ENCODE data around the gene CYP4Z1.

CYP4Z1 gene, protein sequence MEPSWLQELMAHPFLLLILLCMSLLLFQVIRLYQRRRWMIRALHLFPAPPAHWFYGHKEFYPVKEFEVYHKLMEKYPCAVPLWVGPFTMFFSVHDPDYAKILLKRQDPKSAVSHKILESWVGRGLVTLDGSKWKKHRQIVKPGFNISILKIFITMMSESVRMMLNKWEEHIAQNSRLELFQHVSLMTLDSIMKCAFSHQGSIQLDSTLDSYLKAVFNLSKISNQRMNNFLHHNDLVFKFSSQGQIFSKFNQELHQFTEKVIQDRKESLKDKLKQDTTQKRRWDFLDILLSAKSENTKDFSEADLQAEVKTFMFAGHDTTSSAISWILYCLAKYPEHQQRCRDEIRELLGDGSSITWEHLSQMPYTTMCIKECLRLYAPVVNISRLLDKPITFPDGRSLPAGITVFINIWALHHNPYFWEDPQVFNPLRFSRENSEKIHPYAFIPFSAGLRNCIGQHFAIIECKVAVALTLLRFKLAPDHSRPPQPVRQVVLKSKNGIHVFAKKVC

DNA sequence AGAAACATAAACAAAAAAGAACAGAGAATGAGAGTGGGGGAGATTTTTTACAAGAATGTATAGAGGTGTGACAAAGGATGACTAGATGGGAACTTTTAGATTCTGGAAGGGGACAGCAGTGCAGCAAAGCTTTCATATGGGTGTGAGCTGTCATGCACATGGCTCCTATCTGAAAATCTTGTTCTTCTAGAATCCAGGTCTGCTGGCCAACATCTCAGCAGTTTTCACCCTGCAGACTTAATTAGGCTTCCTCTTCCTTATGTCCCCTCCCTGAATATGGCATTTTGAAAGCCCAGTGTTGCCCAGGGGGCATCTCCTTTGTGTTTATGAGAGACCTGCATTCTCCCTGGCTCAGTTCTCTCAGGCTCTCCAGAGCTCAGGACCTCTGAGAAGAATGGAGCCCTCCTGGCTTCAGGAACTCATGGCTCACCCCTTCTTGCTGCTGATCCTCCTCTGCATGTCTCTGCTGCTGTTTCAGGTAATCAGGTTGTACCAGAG lies at the start of gene CYP4Z1:
TSS of gene CYP4Z1 (plus strand) at position 135 of the 498 bp plus-strand sequence. CDS start at position 395, 260 bp downstream.
- TF ChIP-seq, protein P1, sequence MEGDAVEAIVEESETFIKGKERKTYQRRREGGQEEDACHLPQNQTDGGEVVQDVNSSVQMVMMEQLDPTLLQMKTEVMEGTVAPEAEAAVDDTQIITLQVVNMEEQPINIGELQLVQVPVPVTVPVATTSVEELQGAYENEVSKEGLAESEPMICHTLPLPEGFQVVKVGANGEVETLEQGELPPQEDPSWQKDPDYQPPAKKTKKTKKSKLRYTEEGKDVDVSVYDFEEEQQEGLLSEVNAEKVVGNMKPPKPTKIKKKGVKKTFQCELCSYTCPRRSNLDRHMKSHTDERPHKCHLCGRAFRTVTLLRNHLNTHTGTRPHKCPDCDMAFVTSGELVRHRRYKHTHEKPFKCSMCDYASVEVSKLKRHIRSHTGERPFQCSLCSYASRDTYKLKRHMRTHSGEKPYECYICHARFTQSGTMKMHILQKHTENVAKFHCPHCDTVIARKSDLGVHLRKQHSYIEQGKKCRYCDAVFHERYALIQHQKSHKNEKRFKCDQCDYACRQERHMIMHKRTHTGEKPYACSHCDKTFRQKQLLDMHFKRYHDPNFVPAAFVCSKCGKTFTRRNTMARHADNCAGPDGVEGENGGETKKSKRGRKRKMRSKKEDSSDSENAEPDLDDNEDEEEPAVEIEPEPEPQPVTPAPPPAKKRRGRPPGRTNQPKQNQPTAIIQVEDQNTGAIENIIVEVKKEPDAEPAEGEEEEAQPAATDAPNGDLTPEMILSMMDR (conservative IDR thresholded peaks at IDR 0.05; ENCODE audit: control insufficient read depth, insufficient read depth, low read depth, low read length): no peak
- no peak within 1 kb of the TSS for H3K4me3 ChIP-seq (ENCODE audit: control insufficient read depth, low read depth, low read length)
- no peak for DNase-seq (ENCODE audit: low read depth)

DNA sequence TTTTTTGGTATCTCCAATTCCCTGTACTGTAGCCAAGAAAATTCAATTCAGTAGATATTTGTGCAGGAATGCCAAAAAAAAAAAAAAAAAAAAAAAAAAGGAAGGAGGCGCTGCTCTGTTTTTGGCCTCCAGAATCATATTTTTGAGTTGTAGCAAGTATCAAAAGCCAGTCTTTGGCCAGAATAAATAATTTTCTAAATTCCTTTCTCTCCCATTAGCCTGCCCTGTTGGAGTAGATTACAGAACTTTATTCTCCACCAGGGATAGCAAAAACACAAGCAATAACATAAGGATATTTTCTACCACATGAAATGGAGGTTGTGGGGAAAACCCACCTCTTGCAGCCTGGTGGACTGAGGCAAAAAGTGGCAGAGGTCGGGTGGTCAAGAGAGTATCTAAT lies 46.0 kb upstream of the CYP4Z1 start:
- no peak overlapping the region for H3K4me3 ChIP-seq (ENCODE audit: control insufficient read depth, low read depth, low read length)
- TF ChIP-seq, protein P1 (conservative IDR thresholded peaks at IDR 0.05; ENCODE audit: control insufficient read depth, insufficient read depth, low read depth, low read length): no peak
- no peak for DNase-seq (ENCODE audit: low read depth)

DNA sequence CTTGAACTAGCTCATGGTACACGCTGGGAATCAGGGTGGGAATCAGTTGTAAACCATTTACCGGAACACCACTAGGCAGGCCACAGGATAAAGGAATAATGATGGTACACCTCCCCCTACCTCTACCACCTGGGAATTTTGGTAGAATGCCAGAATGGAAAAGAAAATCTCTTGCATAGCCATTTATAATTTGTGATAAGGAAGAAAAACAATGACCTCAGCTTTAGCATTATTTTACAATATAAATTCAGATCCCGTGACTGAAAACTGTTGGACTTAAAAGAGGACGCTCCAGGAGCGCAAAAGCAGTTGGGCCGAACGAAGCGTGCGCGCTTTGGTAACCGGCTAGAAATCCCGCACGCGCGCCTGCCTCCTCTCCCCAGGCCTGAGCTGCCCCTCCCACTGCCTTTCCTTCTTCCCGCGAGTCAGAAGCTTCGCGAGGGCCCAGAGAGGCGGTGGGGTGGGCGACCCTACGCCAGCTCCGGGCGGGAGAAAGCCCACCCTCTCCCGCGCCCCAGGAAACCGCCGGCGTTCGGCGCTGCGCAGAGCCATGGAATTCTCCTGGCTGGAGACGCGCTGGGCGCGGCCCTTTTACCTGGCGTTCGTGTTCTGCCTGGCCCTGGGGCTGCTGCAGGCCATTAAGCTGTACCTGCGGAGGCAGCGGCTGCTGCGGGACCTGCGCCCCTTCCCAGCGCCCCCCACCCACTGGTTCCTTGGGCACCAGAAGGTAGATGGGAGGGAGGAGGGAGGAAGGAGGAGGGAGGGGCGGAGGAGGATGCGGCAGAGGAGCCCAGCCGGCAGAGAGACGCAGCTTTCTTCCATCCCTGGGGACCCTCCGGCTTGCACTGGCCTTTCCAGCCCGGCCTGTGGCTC lies 43.5 kb upstream of the CYP4Z1 start, which contains the start of gene CYP4X1:
TSS of gene CYP4X1 (plus strand) at position 402 of the 873 bp plus-strand sequence. CDS start at position 551, 149 bp downstream.
- no peak within 1 kb of the TSS for H3K4me3 ChIP-seq (ENCODE audit: control insufficient read depth, low read depth, low read length)
- no peak for DNase-seq (ENCODE audit: low read depth)

DNA sequence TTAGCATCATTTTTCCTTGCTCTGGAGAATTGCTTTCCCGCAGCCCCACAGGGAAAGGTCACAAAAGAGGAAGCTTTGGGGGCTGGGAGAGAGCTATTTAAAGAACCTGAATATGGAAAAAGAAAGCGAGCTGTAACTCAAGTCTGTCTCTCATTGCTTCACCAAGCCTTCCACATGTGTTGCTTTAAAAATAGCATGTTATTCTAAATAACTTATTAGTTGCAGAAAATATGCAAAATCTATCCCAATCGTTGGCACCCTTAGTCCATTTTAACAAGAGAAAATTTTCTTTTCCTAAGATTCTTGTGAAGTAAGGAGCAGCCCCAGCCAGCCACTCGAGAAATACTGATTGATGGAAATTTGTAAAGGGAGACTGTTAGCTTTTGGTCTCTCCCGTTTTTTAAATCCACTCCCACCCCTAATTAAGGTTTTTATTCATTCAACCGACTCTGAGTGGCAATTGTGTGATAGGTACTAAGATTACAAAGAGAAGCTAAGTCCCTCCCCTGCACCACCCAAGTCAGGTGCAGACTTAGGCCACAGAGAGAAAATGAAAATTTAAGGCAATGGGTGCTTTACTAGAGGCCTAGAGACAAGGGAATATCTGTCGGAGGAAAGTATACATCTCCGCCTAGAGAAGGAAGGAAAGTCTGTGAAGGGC lies 42.8 kb upstream of the CYP4Z1 start:
- no peak overlapping the region for H3K4me3 ChIP-seq (ENCODE audit: control insufficient read depth, low read depth, low read length)
- no peak for DNase-seq (ENCODE audit: low read depth)
- TF ChIP-seq, protein P1 (conservative IDR thresholded peaks at IDR 0.05; ENCODE audit: control insufficient read depth, insufficient read depth, low read depth, low read length): no peak

More for the DNA sequence above, 43.5 kb upstream of the CYP4Z1 start, which contains the start of gene CYP4X1:
- TF ChIP-seq, protein P1 (conservative IDR thresholded peaks at IDR 0.05; ENCODE audit: control insufficient read depth, insufficient read depth, low read depth, low read length): no peak

DNA sequence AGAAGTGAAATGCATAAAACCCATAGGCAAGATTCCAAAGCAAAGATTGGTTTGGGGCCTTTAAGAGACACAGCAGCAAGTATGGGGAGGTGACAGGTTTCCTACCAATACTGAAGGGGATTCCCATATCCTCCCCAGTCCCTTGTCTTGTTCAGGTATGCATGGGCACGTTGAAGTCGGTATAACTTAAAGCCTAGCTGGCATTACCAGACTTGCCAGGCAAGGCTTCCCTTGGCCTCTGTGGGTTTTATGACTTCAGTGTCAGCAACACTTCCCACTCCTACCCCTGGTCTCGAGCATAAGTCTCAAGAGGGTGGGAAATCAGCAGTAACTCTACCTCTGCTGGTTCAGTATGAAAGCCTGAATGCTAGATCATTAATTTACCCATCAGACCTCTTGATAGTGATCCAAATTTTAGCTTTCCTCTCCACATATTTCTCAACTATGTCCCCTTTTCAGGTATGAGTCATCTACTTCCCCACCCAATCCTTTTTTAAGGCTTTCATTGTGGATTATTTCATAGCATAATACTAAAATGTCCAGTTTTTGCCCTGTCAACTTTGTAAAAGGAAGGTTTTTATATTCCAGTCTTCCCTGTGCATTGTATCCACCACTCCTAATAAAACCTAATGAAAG lies 36.7 kb upstream of the CYP4Z1 start:
- no peak overlapping the region for H3K4me3 ChIP-seq (ENCODE audit: control insufficient read depth, low read depth, low read length)
- peak; percentile 15 for DNase-seq (ENCODE audit: low read depth)
- TF ChIP-seq, protein P1 (conservative IDR thresholded peaks at IDR 0.05; ENCODE audit: control insufficient read depth, insufficient read depth, low read depth, low read length): no peak

Data from fibroblast of mammary gland (primary cell).